Ovary (tissue), 9 donors: ENCODE data around the gene MBD5. TPM values are rescaled to one million over a fixed set of nuclear protein-coding genes. Genes with fewer than 3 reads are reported as not detected.

Experiments
- DNase-seq, 5 donors: peaks; one replicate each; pipeline ENCODE4 v3.0.0-alpha.2; 2019 to 2020
- H3K27ac ChIP-seq, 2 donors: fragments of 200-600 bp; one replicate each; pipeline versions ENCODE4 v1.5.1 to v1.8.0; 2019 to 2022
- H3K27me3 ChIP-seq: fragments of 200-600 bp; one replicate; pipeline ENCODE4 v1.8.0; 2022
- H3K36me3 ChIP-seq: fragments of 200-600 bp; sonication (generic); one replicate; pipeline ENCODE4 v1.5.1; 2019
- H3K4me1 ChIP-seq: one replicate; pipeline ENCODE4 v1.8.1; 2013; ENCODE audit warnings: mild to moderate bottlenecking, moderate library complexity; ENCODE audit not compliant: insufficient read depth
- H3K4me3 ChIP-seq: fragments of 200-600 bp; sonication (generic); one replicate; pipeline ENCODE4 v1.5.1; 2017
- H3K9me3 ChIP-seq, 2 donors: fragments of 200-600 bp in 1 of 2; sonication (generic) in 1 of 2; one replicate each; pipeline versions ENCODE4 v1.5.1 to v1.8.1; 2013 to 2019; ENCODE audit warnings: mild to moderate bottlenecking in 1 of 2, moderate library complexity in 1 of 2
- CTCF ChIP-seq, 3 donors: fragments of 450-650 bp in 2 of 3; fragments of 200-600 bp in 1 of 3; IDR thresholded peaks; one replicate each; pipeline versions ENCODE4 v1.5.1 to v1.8.0; 2016 to 2022; ENCODE audit warnings: antibody characterized with exemption in 3 of 3, mild to moderate bottlenecking in 1 of 3
- EP300 ChIP-seq: sonication (generic); formaldehyde crosslinking; IDR thresholded peaks from one replicate; pipeline ENCODE4 v1.6.1; 2017; ENCODE audit warnings: antibody characterized with exemption
- POLR2A ChIP-seq: fragments of 450-650 bp; IDR thresholded peaks from one replicate; pipeline ENCODE4 v1.6.1; 2017; ENCODE audit warnings: antibody characterized with exemption, mild to moderate bottlenecking, moderate library complexity
- WGBS, 3 donors: extraction: QIAGEN DNeasy Blood & Tissue Kit in 1 of 3; methylation state at CpG; one replicate each; pipeline versions ENCODE4 v1.1.5 to v1.1.7; 2013 to 2017; 5-methylcytosine and 5-hydroxymethylcytosine counted together
- intact Hi-C, 4 donors: fragments of 100-400 bp; cut with DNase I; formaldehyde crosslinking; loops; one replicate each; pipeline versions ENCODE4 v1.11.0 to v1.15.1; 2022 to 2023
- polyA plus RNA-seq, 2 donors: library from polyadenylated mRNA; stranded (reverse); fragments of 200-250 nt in 1 of 2; fragments of 350-450 nt in 1 of 2; fragmentation: Illumina TruSeq in 1 of 2; extraction: RNeasy Lipid Tissue Mini Kit (QIAGEN cat#74804) in 1 of 2; gene quantifications; one replicate each; pipeline ENCODE4 v1.2.3, GENCODE V29; 2013 to 2014
- total RNA-seq, 7 donors: library from RNA; depleted of rRNA in 2 of 7; stranded (reverse); fragments of >200 nt in 2 of 7; fragmentation: NEBNext Ultra II Directional in 3 of 7; extraction: Animal tissue kit (Norgen Biotek cat#: 25700) in 3 of 7; gene quantifications; one replicate each; pipeline versions ENCODE4 v1.1.0 to v1.2.4, GENCODE V29; 2016 to 2023
- donor health status: DM: no; HTN: no; CAD: no; lungs with moderate emphysema.
- donor health status: DM: no; HTN: no; CAD: no.
- donor health status: Bipolar disorder and iron deficiency.
- donor health status: DM: yes; HTN: yes; CAD: no.
- donor health status: DM: no; HTN: no; CAD: no.
- donor health status: DM: yes; HTN: yes; CAD: no.

MBD5 gene
- total and polyA plus RNA-seq, 9 donors = 8.5 to 66.3 (median 45.8) TPM

GRCh38 chr2:148513427-148513826 lies 492.5 kb downstream of the MBD5 start:
- intact Hi-C loops = loop anchor here in 1 of 4 donors (10.0 kb wide), 1 partner anchor 519 kb away; no protein-coding TSS in a partner anchor
- TF ChIP-seq POLR2A = no peak
- TF ChIP-seq CTCF (IDR thresholded peaks at IDR 0.05) = no peak
- TF ChIP-seq EP300 = no peak
- H3K4me3 ChIP-seq = no peak overlapping the region
- 81 to 97% (median 89%) methylated on average over 1 of the region's 1 CpG for WGBS, 3 donors
- no peak for DNase-seq
- no peaks in the 10 kb centered on the region for H3K27me3 ChIP-seq
- H3K9me3 ChIP-seq = no peaks in the 10 kb centered on the region
- H3K27ac ChIP-seq = no peak overlapping the region
- peaks cover 3% of the 10 kb centered on the region for H3K4me1 ChIP-seq
- H3K36me3 ChIP-seq = no peaks in the 10 kb centered on the region

GRCh38 chr2:148515120-148515519 lies 494.2 kb downstream of the MBD5 start:
- Histone ChIP-seq H3K4me3 (no peak overlapping the region), H3K4me1 (no peaks in the 10 kb centered on the region), H3K9me3 (no peaks in the 10 kb centered on the region), H3K27ac (no peak overlapping the region), H3K36me3 (no peaks in the 10 kb centered on the region), H3K27me3 (no peaks in the 10 kb centered on the region)
- WGBS, 3 donors = 90 to 96% (median 93%) methylated on average over 1 of the region's 1 CpG
- intact Hi-C loops = loop anchor here in 1 of 4 donors (10.0 kb wide), 1 partner anchor 520 kb away; no protein-coding TSS in a partner anchor
- DNase-seq = no peak
- TF ChIP-seq EP300 (no peak), CTCF (IDR thresholded peaks at IDR 0.05) (no peak), POLR2A (no peak)

GRCh38 chr2:148515976-148516375 lies 495.1 kb downstream of the MBD5 start:
- no peaks in the 10 kb centered on the region for H3K27me3 ChIP-seq
- 42 to 58% (median 44%) methylated on average over 2 of the region's 2 CpGs for WGBS, 3 donors
- no peak overlapping the region for H3K27ac ChIP-seq
- H3K4me1 ChIP-seq = no peaks in the 10 kb centered on the region
- H3K9me3 ChIP-seq = no peaks in the 10 kb centered on the region
- TF ChIP-seq CTCF (IDR thresholded peaks at IDR 0.05) (no peak), POLR2A (no peak), EP300 (no peak)
- intact Hi-C loops = loop anchor here in 1 of 4 donors (10.0 kb wide), 1 partner anchor 521 kb away; no protein-coding TSS in a partner anchor
- H3K36me3 ChIP-seq = no peaks in the 10 kb centered on the region
- H3K4me3 ChIP-seq = no peak overlapping the region
- DNase-seq = no peak

GRCh38 chr2:148517296-148517695 lies 496.4 kb downstream of the MBD5 start:
- H3K27ac ChIP-seq = no peak overlapping the region
- H3K36me3 ChIP-seq = no peaks in the 10 kb centered on the region
- no peaks in the 10 kb centered on the region for H3K4me1 ChIP-seq
- TF ChIP-seq CTCF (IDR thresholded peaks at IDR 0.05) (no peak), POLR2A (no peak), EP300 (no peak)
- H3K27me3 ChIP-seq = no peaks in the 10 kb centered on the region
- 91 to 96% (median 94%) methylated on average over 2 of the region's 2 CpGs for WGBS, 3 donors
- intact Hi-C loops = loop anchor here in 1 of 4 donors (10.0 kb wide), 1 partner anchor 522 kb away; no protein-coding TSS in a partner anchor
- no peak for DNase-seq
- H3K4me3 ChIP-seq = no peak overlapping the region
- H3K9me3 ChIP-seq = no peaks in the 10 kb centered on the region
